Fibroblast of the aortic adventitia (primary cell): ENCODE measurements around the gene COQ3. TPM values are rescaled to one million over a fixed set of nuclear protein-coding genes. Genes with fewer than 3 reads are reported as not detected.
"Not testable (repeated sequence)": the region's sequence is repeated elsewhere in the genome, so short reads cannot be mapped to it uniquely, and the experiment has no call there.

Source experiments
- DNase-seq: peaks from one replicate; pipeline ENCODE4 v3.0.0-alpha.2; 2010; ENCODE audit warnings: low read depth
- H3K4me3 ChIP-seq: 2 replicates; pipeline ENCODE4 v1.5.1; 2011; ENCODE audit warnings: low read depth, mild to moderate bottlenecking, control low read depth, low read length, moderate library complexity
- total RNA-seq: library from RNA; depleted of rRNA; stranded (reverse); fragments of >200 nt; gene quantifications from 2 replicates; pipeline ENCODE4 v1.2.3, GENCODE V29; 2012; ENCODE audit warnings: low replicate concordance
- TF ChIP-seq, protein P1 (sequence below): IDR thresholded peaks from 2 replicates; pipeline ENCODE4 v1.5.1; 2011; ENCODE audit warnings: mild to moderate bottlenecking, low read length, control low read depth, inconsistent platforms; ENCODE audit not compliant: insufficient read depth

The COQ3 gene
- total RNA-seq, 1 donor, result 8.9 TPM

DNA sequence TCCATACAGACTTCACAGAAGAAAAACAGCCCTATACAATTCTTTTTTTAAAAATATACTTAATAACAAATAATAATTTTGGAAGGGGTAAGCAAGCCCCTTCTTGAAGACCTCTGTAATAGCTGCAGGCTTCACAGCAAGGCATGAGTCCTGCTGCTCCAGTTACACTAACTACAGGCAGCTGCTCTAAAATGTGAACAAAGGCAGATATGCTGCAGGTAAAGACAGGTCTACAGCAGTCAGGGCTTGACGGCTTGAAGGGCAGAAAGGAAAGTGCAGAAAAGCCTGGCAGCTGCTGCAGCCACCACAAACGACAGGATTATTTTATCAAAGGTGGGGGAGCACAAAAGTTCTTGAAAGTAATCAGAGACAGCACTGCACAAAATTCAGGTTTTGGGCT, 55.8 kb downstream of the COQ3 start:
- no peak overlapping the region for H3K4me3 ChIP-seq
- DNase-seq, result no peak
- TF ChIP-seq, protein P1, sequence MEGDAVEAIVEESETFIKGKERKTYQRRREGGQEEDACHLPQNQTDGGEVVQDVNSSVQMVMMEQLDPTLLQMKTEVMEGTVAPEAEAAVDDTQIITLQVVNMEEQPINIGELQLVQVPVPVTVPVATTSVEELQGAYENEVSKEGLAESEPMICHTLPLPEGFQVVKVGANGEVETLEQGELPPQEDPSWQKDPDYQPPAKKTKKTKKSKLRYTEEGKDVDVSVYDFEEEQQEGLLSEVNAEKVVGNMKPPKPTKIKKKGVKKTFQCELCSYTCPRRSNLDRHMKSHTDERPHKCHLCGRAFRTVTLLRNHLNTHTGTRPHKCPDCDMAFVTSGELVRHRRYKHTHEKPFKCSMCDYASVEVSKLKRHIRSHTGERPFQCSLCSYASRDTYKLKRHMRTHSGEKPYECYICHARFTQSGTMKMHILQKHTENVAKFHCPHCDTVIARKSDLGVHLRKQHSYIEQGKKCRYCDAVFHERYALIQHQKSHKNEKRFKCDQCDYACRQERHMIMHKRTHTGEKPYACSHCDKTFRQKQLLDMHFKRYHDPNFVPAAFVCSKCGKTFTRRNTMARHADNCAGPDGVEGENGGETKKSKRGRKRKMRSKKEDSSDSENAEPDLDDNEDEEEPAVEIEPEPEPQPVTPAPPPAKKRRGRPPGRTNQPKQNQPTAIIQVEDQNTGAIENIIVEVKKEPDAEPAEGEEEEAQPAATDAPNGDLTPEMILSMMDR, result no peak

DNA sequence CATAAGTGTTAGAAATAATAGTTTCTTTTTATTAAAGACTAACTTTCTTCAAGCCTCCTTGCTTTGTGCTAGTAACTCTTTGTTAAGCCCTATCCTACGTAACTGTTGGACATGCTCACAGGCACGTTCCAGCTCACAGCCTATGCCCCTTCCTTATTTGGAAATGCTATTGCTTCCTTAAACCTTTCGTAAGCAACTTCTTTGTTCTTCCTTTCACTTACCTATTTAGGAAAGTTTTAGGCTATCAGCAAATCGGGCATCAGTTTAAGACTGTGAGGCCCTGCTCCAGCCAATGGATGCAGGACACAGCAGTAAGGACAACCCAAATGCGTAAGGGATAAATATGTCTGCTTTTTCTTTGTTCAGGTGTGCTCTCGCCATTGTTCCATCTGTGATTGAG, 58.7 kb downstream of the COQ3 start:
- H3K4me3 ChIP-seq, DNase-seq: not testable (repeated sequence)

DNA sequence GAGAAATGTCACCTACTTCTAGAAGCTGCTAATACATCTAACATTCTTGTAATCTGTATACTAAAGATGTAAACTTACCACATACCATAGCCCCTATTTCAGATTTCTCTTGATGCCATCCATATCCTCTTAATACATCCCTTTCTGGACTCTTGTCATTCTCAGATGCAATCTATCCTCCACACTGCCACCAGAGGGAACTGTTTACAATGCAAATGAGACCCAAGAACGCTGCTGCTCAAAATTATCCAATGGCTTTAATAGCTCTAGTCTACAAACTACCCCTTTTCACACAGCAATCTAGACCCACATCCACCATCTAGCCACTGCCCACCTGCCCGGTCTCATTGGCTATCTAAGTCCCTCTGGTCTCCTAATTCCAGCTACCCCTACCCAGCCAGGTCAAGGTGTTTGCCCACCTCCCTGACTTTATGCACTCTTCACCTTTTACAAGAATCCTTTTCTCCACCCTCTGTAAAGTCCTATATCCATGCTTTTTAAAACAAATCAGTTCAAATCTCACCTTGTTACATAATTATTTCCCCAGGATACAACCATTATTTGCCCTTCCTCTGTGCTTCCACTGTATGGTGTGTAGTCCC, 59.4 kb downstream of the COQ3 start:
- H3K4me3 ChIP-seq, result no peak overlapping the region
- peak; percentile 53 for DNase-seq
- TF ChIP-seq, protein P1, result peak; percentile 57

DNA sequence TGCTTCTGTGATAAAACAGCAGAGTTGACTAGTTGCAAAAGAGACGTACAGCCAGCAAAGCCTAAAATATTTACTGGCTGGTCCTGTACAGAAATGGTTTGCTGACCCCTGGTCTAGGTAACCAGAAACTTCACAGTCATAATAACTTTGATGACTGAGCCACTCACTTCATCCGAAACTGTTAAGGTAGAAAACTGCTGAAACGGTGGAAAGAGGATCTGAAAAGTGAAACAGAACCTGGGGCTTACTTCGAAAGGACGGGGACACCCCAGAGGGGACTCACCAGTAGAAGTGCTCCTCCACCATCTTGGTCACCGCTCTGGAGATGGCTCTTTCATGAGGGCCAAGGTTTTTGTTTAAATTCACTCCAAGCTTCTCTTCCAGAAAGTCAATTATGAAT, 60.9 kb downstream of the COQ3 start:
- TF ChIP-seq, protein P1, result no peak
- no peak overlapping the region for H3K4me3 ChIP-seq
- DNase-seq, result no peak

DNA sequence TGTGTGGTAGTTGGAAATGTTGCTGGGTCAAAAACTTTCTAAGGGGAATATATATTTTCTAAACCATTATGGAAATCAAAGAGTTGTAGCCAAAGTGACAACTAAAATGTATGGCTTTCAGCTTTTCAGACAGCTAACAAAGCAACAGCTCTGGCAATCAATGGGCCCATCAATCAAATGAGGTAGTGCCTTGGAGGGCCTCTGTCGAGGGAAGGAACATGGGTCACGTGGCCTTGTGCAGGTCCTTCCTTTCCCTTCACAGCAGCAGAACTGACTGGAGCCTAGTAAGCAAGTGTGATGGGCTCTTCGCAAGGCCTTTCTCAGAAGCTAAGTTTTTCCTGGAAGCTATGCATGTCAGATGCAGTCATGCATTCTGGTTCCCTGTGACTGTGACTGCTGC, 62.5 kb downstream of the COQ3 start:
- TF ChIP-seq, protein P1, result no peak

DNA sequence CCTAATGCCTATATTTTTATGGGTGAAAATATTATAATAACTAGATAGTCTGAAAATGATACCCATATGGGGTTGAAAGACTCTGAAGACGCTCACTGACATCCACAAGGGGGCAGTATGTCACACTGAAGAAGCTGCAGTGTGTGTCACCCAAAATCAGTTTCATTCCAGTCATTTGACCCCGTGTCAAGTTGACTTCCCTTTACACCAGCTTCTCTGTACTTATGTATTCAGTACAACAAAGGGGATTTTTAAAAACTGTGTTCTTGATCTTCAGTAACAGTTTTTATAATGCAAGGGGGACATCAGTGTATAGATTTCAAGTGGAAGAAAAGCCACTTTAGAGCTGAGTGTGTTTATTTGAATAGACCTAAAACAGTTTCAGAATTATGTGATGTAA, 63.8 kb downstream of the COQ3 start:
- no peak overlapping the region for H3K4me3 ChIP-seq
- TF ChIP-seq, protein P1, result peak; percentile 81
- peak; percentile 75 for DNase-seq

More for the DNA sequence above, 62.5 kb downstream of the COQ3 start:
- H3K4me3 ChIP-seq, result no peak overlapping the region
- no peak for DNase-seq

DNA sequence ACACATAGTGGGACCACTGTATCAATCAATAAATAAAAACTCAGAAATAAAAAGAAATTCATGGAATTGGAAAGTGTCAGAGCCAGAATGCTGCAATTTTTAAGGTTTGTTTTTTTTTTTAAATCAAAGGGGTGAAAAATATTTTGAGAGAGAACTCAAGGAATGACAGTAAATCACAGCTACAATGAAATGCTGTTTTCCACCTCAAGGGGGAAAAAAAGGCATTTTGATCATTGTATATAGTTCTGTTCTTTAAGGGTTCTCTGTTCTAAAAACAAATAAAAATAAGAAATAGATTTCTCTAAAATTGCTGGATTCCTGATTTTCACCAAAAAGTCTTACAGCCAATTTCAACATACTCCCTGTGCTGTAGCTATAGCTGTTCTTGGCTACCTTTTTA, 69.0 kb downstream of the COQ3 start:
- TF ChIP-seq, protein P1, result no peak
- DNase-seq, result no peak

More for the DNA sequence above, 69.0 kb downstream of the COQ3 start:
- no peak overlapping the region for H3K4me3 ChIP-seq

Other genes with a start within 250 kb of the COQ3 start
- 0.08 and 0.54 TPM in 2 replicates for gene FAXC, start 44.5 kb downstream of the COQ3 start, total RNA-seq
- gene PNISR, start 31.1 kb upstream of the COQ3 start, total RNA-seq, result 60.4 and 69.4 TPM in 2 replicates
- gene USP45, start 121.2 kb upstream of the COQ3 start, total RNA-seq, result 23.7 and 24.2 TPM in 2 replicates
- gene CCNC, start 174.5 kb upstream of the COQ3 start, total RNA-seq, result 52.4 and 58.0 TPM in 2 replicates
- not detected in 2 replicates for gene PRDM13, start 212.6 kb upstream of the COQ3 start, total RNA-seq